ENCODE results near the gene MYL3.

GRCh38 chr3:46889381-46890110 is 26.3 kb upstream of the MYL3 start:
- TF ChIP-seq CTCF (IDR thresholded peaks at IDR 0.05), result no peak
- TF ChIP-seq EZH2 (IDR thresholded peaks at IDR 0.05; ENCODE audit: borderline replicate concordance, insufficient read depth, low read depth, low read length, poor library complexity, severe bottlenecking), result no peak
